HL-60 (cell line): ENCODE data around the gene ISCU.

Experiments
- GABPA ChIP-seq: IDR thresholded peaks from 2 replicates; pipeline ENCODE4 v1.6.1; 2012; ENCODE audit warnings: low read depth
- POLR2AphosphoS5 ChIP-seq: IDR thresholded peaks from 2 replicates; pipeline ENCODE4 v1.6.1; 2012; ENCODE audit warnings: low read depth
- SPI1 ChIP-seq: IDR thresholded peaks from 2 replicates; pipeline ENCODE4 v1.6.1; 2012; ENCODE audit warnings: low read depth, mild to moderate bottlenecking, borderline replicate concordance
- TF ChIP-seq, protein P1 (sequence below): IDR thresholded peaks from one replicate; pipeline ENCODE4 v1.5.1; 2011; ENCODE audit warnings: low read length, control low read depth, inconsistent platforms; ENCODE audit not compliant: insufficient read depth
- TF ChIP-seq, protein P2 (sequence below): IDR thresholded peaks from 2 replicates; pipeline ENCODE4 v1.6.1; 2012; ENCODE audit warnings: low read depth; ENCODE audit not compliant: insufficient replicate concordance

DNA sequence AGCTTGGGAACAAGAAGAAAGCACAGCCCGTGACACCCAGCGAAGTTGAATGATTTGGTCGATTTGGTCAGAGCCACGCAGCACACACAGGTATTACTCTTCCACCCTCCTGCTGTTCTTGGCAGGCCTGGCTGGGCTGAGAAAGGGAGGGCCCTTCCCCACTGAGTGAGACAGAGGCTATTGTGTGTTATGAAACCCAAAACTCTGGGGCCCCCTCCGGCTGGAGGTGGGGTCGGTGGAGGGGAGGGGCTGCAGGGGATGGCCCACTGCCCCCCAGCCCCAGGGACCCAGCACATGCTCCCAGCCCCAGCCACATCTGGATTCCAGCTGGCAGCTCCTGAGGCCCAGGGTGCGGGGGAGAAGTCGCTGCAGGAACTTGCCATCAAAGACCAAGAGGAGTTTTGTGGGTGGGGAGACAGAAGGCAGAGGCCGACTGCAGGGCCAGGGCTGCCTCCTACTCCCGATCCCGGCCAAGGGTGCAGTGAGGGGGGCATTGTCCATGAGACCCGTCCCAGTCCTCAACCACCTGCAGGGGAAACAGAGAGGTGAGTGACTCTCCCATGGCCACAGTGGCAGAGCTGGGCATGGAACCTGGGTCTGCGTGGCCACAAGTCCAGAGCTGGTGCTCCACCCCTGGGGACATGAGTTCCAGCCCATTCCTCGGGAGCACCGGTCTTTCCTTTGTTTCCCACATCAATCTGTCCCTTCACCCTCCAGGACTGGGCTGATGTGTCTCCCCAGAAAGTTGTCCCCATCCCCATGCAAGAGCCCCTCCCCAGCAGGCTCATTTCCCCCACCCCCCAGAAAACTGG is 26.8 kb downstream of the ISCU start:
- TF ChIP-seq, protein P1, sequence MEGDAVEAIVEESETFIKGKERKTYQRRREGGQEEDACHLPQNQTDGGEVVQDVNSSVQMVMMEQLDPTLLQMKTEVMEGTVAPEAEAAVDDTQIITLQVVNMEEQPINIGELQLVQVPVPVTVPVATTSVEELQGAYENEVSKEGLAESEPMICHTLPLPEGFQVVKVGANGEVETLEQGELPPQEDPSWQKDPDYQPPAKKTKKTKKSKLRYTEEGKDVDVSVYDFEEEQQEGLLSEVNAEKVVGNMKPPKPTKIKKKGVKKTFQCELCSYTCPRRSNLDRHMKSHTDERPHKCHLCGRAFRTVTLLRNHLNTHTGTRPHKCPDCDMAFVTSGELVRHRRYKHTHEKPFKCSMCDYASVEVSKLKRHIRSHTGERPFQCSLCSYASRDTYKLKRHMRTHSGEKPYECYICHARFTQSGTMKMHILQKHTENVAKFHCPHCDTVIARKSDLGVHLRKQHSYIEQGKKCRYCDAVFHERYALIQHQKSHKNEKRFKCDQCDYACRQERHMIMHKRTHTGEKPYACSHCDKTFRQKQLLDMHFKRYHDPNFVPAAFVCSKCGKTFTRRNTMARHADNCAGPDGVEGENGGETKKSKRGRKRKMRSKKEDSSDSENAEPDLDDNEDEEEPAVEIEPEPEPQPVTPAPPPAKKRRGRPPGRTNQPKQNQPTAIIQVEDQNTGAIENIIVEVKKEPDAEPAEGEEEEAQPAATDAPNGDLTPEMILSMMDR = no peak
- TF ChIP-seq, protein P2, sequence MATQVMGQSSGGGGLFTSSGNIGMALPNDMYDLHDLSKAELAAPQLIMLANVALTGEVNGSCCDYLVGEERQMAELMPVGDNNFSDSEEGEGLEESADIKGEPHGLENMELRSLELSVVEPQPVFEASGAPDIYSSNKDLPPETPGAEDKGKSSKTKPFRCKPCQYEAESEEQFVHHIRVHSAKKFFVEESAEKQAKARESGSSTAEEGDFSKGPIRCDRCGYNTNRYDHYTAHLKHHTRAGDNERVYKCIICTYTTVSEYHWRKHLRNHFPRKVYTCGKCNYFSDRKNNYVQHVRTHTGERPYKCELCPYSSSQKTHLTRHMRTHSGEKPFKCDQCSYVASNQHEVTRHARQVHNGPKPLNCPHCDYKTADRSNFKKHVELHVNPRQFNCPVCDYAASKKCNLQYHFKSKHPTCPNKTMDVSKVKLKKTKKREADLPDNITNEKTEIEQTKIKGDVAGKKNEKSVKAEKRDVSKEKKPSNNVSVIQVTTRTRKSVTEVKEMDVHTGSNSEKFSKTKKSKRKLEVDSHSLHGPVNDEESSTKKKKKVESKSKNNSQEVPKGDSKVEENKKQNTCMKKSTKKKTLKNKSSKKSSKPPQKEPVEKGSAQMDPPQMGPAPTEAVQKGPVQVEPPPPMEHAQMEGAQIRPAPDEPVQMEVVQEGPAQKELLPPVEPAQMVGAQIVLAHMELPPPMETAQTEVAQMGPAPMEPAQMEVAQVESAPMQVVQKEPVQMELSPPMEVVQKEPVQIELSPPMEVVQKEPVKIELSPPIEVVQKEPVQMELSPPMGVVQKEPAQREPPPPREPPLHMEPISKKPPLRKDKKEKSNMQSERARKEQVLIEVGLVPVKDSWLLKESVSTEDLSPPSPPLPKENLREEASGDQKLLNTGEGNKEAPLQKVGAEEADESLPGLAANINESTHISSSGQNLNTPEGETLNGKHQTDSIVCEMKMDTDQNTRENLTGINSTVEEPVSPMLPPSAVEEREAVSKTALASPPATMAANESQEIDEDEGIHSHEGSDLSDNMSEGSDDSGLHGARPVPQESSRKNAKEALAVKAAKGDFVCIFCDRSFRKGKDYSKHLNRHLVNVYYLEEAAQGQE = no peak
- TF ChIP-seq GABPA = no peak
- no peak for TF ChIP-seq POLR2AphosphoS5
- no peak for TF ChIP-seq SPI1
